Stimulated activated CD4-positive, alpha-beta T cell treated with anti-CD3 and anti-CD28 coated beads, Interleukin-1b, Interleukin-23, amount 100 ng/mL, for 4 hours (primary cell): ENCODE measurements around the gene INTS11.
A peak's percentile ranks its signal among the peaks of the same experiment; 100 is the strongest.

Experiments
- DNase-seq, 2 donors: peaks; one replicate each; pipeline ENCODE4 v3.0.0-alpha.2; 2020; ENCODE audit warnings: low read depth in 2 of 2

INTS11 gene

GRCh38 chr1:1357871-1358432 is 33.5 kb upstream of the INTS11 start:
- DNase-seq = no peak

- DNase-seq = no peak
These were observed 32.4 kb upstream of the INTS11 start for GRCh38 chr1:1356796-1357401.

- no peak for DNase-seq
These were observed 31.8 kb upstream of the INTS11 start for GRCh38 chr1:1356166-1356795.

- DNase-seq = no peak
These were observed 31.0 kb upstream of the INTS11 start for GRCh38 chr1:1355416-1355815.

- no peak for DNase-seq
These were observed 30.1 kb upstream of the INTS11 start for GRCh38 chr1:1354271-1355247.

- no peak for DNase-seq
These were observed 29.1 kb upstream of the INTS11 start for GRCh38 chr1:1353389-1354151.

GRCh38 chr1:1352786-1353388 is 28.4 kb upstream of the INTS11 start:
- no peak for DNase-seq

- DNase-seq = no peak
These were observed 27.3 kb upstream of the INTS11 start for GRCh38 chr1:1351511-1352427.

GRCh38 chr1:1349256-1350012 is 25.0 kb upstream of the INTS11 start, which contains the start of gene DVL1:
TSS of gene DVL1 (minus strand) at chr1:1349418. CDS start at chr1:1349065, 353 bp downstream.
- peak; percentile 65 to 77 for DNase-seq

GRCh38 chr1:1348420-1349255 is 24.2 kb upstream of the INTS11 start:
- no peak for DNase-seq

GRCh38 chr1:1347663-1348419 is 23.4 kb upstream of the INTS11 start:
- DNase-seq = no peak

- DNase-seq = no peak
These were observed 22.7 kb upstream of the INTS11 start for GRCh38 chr1:1347026-1347595.

- DNase-seq = no peak
These were observed 22.0 kb upstream of the INTS11 start for GRCh38 chr1:1346501-1346890.

GRCh38 chr1:1345860-1346500 is 21.5 kb upstream of the INTS11 start:
- DNase-seq = no peak

- DNase-seq = no peak
These were observed 20.9 kb upstream of the INTS11 start for GRCh38 chr1:1345384-1345783.

GRCh38 chr1:1344655-1345361 is 20.3 kb upstream of the INTS11 start:
- peak; percentile 33 to 43 for DNase-seq
